Upper lobe of left lung (tissue), 6 donors: ENCODE data around the gene YWHAB. TPM values are rescaled to one million over a fixed set of nuclear protein-coding genes. Genes with fewer than 3 reads are reported as not detected.
"Not testable (repeated sequence)": the region's sequence is repeated elsewhere in the genome, so short reads cannot be mapped to it uniquely, and the experiment has no call there.

Source experiments
- ATAC-seq, 2 donors: fragments of 200-7000 bp; cut with Tn5 transposase; one replicate each; pipeline ENCODE4 v1.9.1; 2022; ENCODE audit warnings: mild to moderate bottlenecking in 2 of 2, moderate library complexity in 2 of 2; ENCODE audit not compliant: low FRiP score in 2 of 2
- DNase-seq, 2 donors: peaks; one replicate each; pipeline ENCODE4 v3.0.0-alpha.2; 2019 to 2020
- H3K27ac ChIP-seq, 4 donors: fragments of 200-600 bp; sonication (generic); one replicate each; pipeline ENCODE4 v1.5.1; 2016 to 2019
- H3K27me3 ChIP-seq, 4 donors: fragments of 200-600 bp; sonication (generic); one replicate each; pipeline ENCODE4 v1.5.1; 2017 to 2019
- H3K36me3 ChIP-seq, 4 donors: fragments of 200-600 bp; sonication (generic); one replicate each; pipeline ENCODE4 v1.5.1; 2016 to 2019
- H3K4me1 ChIP-seq, 4 donors: fragments of 200-600 bp; sonication (generic); one replicate each; pipeline ENCODE4 v1.5.1; 2018 to 2019
- H3K4me3 ChIP-seq, 4 donors: fragments of 200-600 bp; sonication (generic); one replicate each; pipeline ENCODE4 v1.5.1; 2017 to 2019; ENCODE audit warnings: mild to moderate bottlenecking in 2 of 4, moderate library complexity in 1 of 4
- H3K9me3 ChIP-seq, 4 donors: fragments of 200-600 bp; sonication (generic); one replicate each; pipeline ENCODE4 v1.5.1; 2018 to 2019
- EP300 ChIP-seq, 4 donors: sonication (generic); formaldehyde crosslinking; IDR thresholded peaks; one replicate each; pipeline ENCODE4 v1.5.1; 2017; ENCODE audit warnings: antibody characterized with exemption in 4 of 4, control low read depth in 2 of 4
- POLR2A ChIP-seq, 4 donors: fragments of 450-650 bp; IDR thresholded peaks; one replicate each; pipeline ENCODE4 v1.5.1; 2016 to 2017; ENCODE audit warnings: antibody characterized with exemption in 4 of 4, mild to moderate bottlenecking in 2 of 4
- POLR2AphosphoS5 ChIP-seq, 2 donors: sonication (generic); formaldehyde crosslinking; IDR thresholded peaks; one replicate each; pipeline ENCODE4 v1.5.1; 2017; ENCODE audit warnings: antibody characterized with exemption in 2 of 2
- WGBS, 2 donors: methylation state at CpG; one replicate each; pipeline ENCODE4 v1.1.5; 2017 to 2018; 5-methylcytosine and 5-hydroxymethylcytosine counted together
- total RNA-seq, 6 donors: library from RNA; depleted of rRNA in 4 of 6; stranded (reverse); fragments of >200 nt in 4 of 6; gene quantifications; one replicate each; pipeline versions ENCODE4 v1.1.0 to v1.2.1, GENCODE V29; 2016 to 2021
- TF ChIP-seq, protein P1 (sequence below), 6 experiments: fragments of 450-650 bp in 4 of 6; fragments of 200-600 bp in 2 of 6; sonication (generic) in 2 of 6; IDR thresholded peaks; one replicate each; pipeline ENCODE4 v1.5.1; 2016 to 2019; ENCODE audit warnings: antibody characterized with exemption in 6 of 6
- donor health status: DM: no; HTN: no; CAD: no; lungs with moderate emphysema.
- donor health status: DM: no; HTN: yes; CAD: no; lungs with severe emphysema.

The YWHAB gene
- total RNA-seq, 6 donors from 2014 or later, result 61.0 to 201 (median 123) TPM

DNA sequence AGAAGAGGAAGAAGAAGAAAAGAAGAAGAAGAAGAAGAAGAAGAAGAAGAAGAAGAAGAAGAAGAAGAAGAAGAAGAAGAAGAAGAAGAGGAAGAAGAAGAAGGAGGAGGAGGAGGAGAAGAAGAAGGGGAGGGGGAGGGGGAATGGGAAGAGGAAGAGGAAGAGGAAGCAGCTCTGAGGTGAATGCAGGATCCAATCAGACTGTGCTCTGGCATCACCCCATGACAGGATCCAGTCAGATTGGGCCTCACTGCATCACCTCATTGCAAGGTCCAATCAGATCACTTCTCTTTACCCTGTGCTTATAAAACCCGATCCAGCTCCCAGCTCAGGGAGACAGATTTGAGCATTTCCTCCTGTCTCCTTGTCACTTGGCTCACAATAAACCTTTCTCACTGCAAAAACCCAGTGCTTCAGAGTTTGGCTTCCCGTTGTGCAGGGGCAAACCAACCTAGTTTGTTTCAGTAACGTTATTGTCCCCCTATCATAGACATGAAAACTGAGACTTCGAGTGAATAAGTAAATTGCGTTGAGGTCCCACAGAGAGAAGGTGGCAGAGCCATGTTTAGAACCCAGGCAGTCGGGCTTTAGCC, 28.6 kb upstream of the YWHAB start:
- Histone ChIP-seq H3K27me3 (no peaks in the 10 kb centered on the region), H3K4me3 (no peak overlapping the region), H3K27ac (no peak overlapping the region), H3K36me3 (no peaks in the 10 kb centered on the region), H3K4me1 (peaks cover 0 to 2% (median 0%) of the 10 kb centered on the region in 4 donors), H3K9me3 (no peaks in the 10 kb centered on the region)
- no peak for ATAC-seq
- 87 to 94% methylated on average over 6 of the region's 6 CpGs for WGBS, 2 donors
- TF ChIP-seq POLR2AphosphoS5 (IDR thresholded peaks at IDR 0.05) (no peak), EP300 (IDR thresholded peaks at IDR 0.05) (no peak), POLR2A (IDR thresholded peaks at IDR 0.05) (no peak)
- TF ChIP-seq, protein P1, sequence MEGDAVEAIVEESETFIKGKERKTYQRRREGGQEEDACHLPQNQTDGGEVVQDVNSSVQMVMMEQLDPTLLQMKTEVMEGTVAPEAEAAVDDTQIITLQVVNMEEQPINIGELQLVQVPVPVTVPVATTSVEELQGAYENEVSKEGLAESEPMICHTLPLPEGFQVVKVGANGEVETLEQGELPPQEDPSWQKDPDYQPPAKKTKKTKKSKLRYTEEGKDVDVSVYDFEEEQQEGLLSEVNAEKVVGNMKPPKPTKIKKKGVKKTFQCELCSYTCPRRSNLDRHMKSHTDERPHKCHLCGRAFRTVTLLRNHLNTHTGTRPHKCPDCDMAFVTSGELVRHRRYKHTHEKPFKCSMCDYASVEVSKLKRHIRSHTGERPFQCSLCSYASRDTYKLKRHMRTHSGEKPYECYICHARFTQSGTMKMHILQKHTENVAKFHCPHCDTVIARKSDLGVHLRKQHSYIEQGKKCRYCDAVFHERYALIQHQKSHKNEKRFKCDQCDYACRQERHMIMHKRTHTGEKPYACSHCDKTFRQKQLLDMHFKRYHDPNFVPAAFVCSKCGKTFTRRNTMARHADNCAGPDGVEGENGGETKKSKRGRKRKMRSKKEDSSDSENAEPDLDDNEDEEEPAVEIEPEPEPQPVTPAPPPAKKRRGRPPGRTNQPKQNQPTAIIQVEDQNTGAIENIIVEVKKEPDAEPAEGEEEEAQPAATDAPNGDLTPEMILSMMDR (IDR thresholded peaks at IDR 0.05), result no peak
- no peak for DNase-seq

DNA sequence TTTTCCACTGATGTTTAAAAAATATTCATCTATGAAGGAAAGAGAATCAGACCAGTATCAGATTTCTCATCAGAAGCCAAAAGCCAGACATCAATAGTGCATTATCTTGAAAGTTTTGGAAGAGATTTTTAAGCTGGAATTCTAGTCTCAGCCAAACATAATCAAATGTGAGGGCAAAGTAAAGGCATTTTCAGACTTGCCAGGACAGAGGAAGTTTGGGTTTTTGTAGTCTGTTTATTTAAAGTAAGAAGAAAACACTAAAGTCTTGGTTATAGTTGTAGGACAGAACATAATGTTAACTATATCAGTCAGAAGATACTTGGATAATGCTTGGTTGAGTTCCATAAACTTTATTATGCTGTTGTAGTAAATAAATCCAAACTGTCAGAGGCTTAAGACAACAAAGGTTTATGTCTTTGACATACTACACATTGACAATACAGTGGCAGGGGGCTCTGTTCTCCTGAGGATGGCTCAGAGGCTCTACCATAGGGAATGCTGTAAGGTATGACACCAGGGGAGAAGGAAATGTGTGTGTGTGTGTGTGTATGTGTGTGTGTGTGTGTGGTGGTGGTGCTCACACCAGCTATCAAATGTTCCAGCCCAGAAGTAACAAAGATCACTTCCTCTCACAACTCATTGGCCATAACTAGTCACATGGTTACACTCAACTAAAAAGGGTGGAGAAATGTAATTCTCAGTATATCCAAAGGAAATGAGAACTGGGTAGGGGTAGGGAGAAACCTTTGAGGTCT, 26.7 kb upstream of the YWHAB start:
- TF ChIP-seq POLR2AphosphoS5 (IDR thresholded peaks at IDR 0.05) (no peak), EP300 (IDR thresholded peaks at IDR 0.05) (no peak), POLR2A (IDR thresholded peaks at IDR 0.05) (no peak)
- TF ChIP-seq, protein P1 (IDR thresholded peaks at IDR 0.05), result no peak
- no peak overlapping the region for H3K27ac ChIP-seq
- no peaks in the 10 kb centered on the region for H3K36me3 ChIP-seq
- H3K9me3 ChIP-seq, result no peaks in the 10 kb centered on the region
- no peak for ATAC-seq
- DNase-seq, result no peak
- H3K4me1 ChIP-seq, result peaks cover 0 to 2% (median 0%) of the 10 kb centered on the region in 4 donors
- no peak overlapping the region for H3K4me3 ChIP-seq
- no peaks in the 10 kb centered on the region for H3K27me3 ChIP-seq

DNA sequence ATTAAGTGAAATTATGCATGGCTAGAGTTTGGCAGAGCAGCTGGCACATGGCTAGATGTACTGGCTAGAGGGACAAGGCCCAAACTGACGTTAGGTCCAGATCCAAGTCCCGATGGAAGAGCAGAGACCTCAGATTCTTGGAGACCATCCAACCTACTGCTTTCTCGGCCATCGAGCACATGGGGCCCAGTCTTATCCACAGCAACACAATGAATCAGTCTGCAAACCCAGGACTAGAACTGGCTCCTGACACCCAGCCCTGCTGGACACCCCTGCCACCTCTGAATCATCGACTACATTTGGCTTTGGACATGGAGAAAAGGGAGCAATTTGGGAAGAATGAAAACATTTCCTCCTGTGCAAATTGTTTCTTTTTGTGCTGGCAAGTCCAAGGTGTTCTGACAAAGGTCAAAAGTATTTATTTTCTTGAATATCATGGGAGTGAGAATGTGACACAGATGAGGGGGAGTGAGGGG, 23.9 kb upstream of the YWHAB start:
- ATAC-seq (peak in 1 of 2 donors; percentile 79), DNase-seq (no peak)
- no peak for TF ChIP-seq EP300 (IDR thresholded peaks at IDR 0.05)
- 39 to 45% methylated on average over 5 of the region's 5 CpGs for WGBS, 2 donors
- H3K27ac ChIP-seq, result no peak overlapping the region
- H3K4me3 ChIP-seq, result no peak overlapping the region
- no peaks in the 10 kb centered on the region for H3K27me3 ChIP-seq
- no peaks in the 10 kb centered on the region for H3K36me3 ChIP-seq
- H3K4me1 ChIP-seq, result peaks cover 0 to 2% (median 0%) of the 10 kb centered on the region in 4 donors
- no peaks in the 10 kb centered on the region for H3K9me3 ChIP-seq

DNA sequence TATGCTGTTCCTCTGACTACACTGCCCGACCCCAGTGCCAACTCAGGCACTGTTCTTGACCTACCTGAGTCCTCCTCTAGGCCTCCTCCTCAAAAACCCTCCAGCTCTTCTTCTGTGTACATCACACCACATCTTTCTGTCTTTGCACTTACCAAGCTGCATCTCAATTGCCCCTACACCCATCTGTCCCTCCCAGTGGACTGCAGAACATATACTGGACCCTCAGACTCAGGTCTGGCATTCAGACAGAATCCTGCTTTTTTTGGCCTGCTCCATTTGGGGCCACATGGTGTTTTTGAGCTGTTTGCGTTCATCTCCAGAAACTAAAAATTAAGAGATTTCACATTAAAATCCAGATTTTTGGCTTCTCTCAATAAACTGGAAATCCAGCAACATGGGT, 23.2 kb upstream of the YWHAB start:
- Histone ChIP-seq H3K36me3 (no peaks in the 10 kb centered on the region), H3K27me3 (no peaks in the 10 kb centered on the region), H3K4me3 (no peak overlapping the region), H3K4me1 (peaks cover 0 to 4% (median 1%) of the 10 kb centered on the region in 4 donors), H3K9me3 (no peaks in the 10 kb centered on the region), H3K27ac (no peak overlapping the region)
- WGBS, 2 donors, result 78 to 85% methylated on average over 2 of the region's 2 CpGs
- TF ChIP-seq POLR2A (IDR thresholded peaks at IDR 0.05) (no peak), EP300 (IDR thresholded peaks at IDR 0.05) (no peak), POLR2AphosphoS5 (IDR thresholded peaks at IDR 0.05) (no peak)
- TF ChIP-seq, protein P1 (IDR thresholded peaks at IDR 0.05), result no peak
- no peak for DNase-seq
- no peak for ATAC-seq

DNA sequence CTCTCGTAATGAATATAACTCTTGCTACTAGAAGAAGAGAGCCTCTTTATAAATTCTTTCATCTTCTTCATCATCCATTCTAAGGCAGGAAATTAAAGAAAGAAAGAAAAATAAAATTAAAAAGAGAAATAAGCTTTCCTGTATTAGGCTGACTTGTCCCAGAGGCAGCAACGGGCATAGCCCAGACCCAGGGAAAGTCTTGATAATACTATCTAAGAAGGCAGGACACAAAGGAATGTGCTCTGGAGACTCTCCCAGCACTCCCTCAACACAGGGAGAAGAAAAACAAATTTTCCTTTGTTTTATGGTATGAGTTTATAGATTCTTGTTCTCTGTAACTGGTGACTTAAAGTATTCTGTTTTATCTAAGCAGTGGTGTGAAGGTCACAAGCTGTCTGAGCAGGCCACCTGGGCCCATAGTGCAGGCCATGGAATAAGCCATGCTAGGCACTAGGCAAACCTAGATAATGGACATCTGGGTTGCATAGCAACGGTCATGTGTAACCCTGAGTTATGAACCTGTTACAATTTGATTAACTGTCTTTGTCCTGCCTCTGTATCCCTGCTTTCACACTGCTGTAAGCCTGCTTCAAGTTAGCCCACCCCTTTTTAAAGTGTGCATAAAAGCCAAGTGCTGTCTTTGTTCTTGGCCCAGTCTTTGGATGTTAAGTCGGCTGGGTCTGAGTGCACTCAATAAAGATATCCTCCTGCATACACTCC, 22.0 kb upstream of the YWHAB start:
- not testable (repeated sequence) for H3K36me3 ChIP-seq, H3K27me3 ChIP-seq, DNase-seq, ATAC-seq, H3K4me3 ChIP-seq, H3K9me3 ChIP-seq, H3K27ac ChIP-seq
- 66 to 78% methylated on average over 4 of the region's 4 CpGs for WGBS, 2 donors
- peaks cover 0 to 10% (median 1%) of the 10 kb centered on the region in 4 donors for H3K4me1 ChIP-seq

DNA sequence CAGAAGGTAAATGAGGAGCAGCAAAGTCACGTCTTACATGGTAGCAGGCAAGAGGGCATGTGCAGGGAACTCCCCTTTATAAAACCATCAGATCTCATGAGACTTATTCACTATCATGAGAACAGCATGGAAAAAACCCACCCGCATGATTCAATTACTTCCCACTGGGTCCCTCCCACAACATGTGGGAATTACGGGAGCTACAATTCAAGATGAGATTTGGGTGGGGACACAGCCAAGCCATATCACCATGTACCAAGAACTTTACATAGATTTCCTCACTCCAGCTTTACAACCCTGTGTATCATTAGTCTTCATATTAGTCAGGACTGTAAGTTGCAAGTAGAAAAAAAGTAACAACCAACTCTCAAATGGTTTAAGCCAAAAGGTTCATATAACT, 21.0 kb upstream of the YWHAB start:
- ATAC-seq, DNase-seq, H3K27ac ChIP-seq, H3K36me3 ChIP-seq, H3K4me3 ChIP-seq, H3K9me3 ChIP-seq, H3K27me3 ChIP-seq: not testable (repeated sequence)
- WGBS, 2 donors, result 92% methylated on average over 3 of the region's 3 CpGs
- H3K4me1 ChIP-seq, result peaks cover 0 to 10% (median 0%) of the 10 kb centered on the region in 4 donors
